Measurements from ENCODE around the gene PANK1. TPM values are rescaled to one million over a fixed set of nuclear protein-coding genes. Genes with fewer than 3 reads are reported as not detected.
A peak's percentile ranks its signal among the peaks of the same experiment; 100 is the strongest.

Gene PANK1
- total and polyA plus RNA-seq, 9 of the 15 experiments (the other 6 are each of a cell fraction or from before 2014, with no cell fraction given): 1.7 to 10.7 (median 6.5) TPM

DNA sequence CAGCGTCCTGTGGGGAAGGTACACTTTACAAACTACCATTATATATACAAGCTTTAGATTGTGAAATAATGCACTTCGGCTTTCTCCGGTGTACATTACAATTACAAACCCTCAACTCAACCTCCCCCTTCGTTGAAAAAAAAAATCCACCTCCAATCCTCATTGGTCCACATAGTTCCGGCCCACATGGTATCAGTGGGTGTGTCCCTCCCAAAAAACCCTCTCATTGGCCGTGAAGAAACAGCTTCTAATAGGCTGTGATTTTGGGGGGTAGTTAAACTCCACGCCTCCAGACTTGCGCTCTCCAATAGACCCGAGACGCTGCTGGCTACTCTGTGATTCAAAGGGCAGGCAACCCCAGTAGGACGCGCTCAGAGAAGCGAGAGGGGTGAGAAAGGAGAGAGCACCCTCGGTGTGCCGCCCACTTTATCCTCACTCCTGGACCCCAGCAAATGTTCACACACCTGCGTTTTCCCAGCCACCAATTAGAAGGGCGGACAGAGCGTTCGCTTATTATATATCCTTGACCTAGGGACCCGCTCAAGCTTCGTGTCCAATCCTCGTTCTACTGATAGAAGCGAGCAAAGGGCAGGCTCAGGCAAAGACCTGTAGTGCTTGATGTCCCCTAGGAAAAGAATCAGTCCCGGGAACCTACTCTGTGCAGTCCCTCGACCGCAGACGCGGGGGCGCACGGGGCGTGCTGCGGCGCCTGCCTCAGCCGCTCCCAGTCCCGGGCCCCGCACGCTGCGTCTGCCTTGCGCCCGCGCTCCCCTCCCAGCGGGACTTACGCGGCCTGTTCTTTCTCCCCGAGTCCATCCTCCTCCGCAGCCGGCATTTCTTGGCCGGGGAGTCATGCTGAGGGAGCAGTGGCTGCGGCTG is 991 bp downstream of the PANK1 start (continued):
- TF ChIP-seq MEF2D (tag; conservative IDR thresholded peaks at IDR 0.05; ENCODE audit: low read depth): no peak
- no peak for TF ChIP-seq GATAD2B (IDR thresholded peaks at IDR 0.05; ENCODE audit: borderline replicate concordance)
- TF ChIP-seq NFRKB (IDR thresholded peaks at IDR 0.05; ENCODE audit: low read depth): no peak
- TF ChIP-seq, protein P1, sequence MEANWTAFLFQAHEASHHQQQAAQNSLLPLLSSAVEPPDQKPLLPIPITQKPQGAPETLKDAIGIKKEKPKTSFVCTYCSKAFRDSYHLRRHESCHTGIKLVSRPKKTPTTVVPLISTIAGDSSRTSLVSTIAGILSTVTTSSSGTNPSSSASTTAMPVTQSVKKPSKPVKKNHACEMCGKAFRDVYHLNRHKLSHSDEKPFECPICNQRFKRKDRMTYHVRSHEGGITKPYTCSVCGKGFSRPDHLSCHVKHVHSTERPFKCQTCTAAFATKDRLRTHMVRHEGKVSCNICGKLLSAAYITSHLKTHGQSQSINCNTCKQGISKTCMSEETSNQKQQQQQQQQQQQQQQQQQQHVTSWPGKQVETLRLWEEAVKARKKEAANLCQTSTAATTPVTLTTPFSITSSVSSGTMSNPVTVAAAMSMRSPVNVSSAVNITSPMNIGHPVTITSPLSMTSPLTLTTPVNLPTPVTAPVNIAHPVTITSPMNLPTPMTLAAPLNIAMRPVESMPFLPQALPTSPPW (CRISPR knock-in tag; IDR thresholded peaks at IDR 0.05): peak; percentile 65
- no peak for TF ChIP-seq ZNF785 (CRISPR knock-in tag; IDR thresholded peaks at IDR 0.05)
- TF ChIP-seq PHF8 (IDR thresholded peaks at IDR 0.05; ENCODE audit: borderline replicate concordance, low read length): peak; percentile 42; the same call in 1 of the 2 replicates
- TF ChIP-seq ZNF354B (CRISPR knock-in tag; IDR thresholded peaks at IDR 0.05): no peak
- peak; percentile 84 for TF ChIP-seq TAF1 (IDR thresholded peaks at IDR 0.05; ENCODE audit: control insufficient read depth, extremely low read depth, insufficient read depth, low read length, severe bottlenecking)
- TF ChIP-seq DNMT1 (IDR thresholded peaks at IDR 0.05): no peak
- TF ChIP-seq RBM14 (IDR thresholded peaks at IDR 0.05; ENCODE audit: borderline replicate concordance, insufficient read depth, low read depth, low read length): no peak
- peak; percentile 52 for TF ChIP-seq NELFE (IDR thresholded peaks at IDR 0.05; ENCODE audit: insufficient read depth, insufficient read length)
- TF ChIP-seq ZNF239 (CRISPR knock-in tag; IDR thresholded peaks at IDR 0.05): no peak
- no peak for TF ChIP-seq KLF1 (tag; IDR thresholded peaks at IDR 0.05)
- TF ChIP-seq POLR2H (tag; IDR thresholded peaks at IDR 0.05; ENCODE audit: low read depth): peak; percentile 76
- peak; percentile 50 for TF ChIP-seq SP1 (CRISPR knock-in tag; IDR thresholded peaks at IDR 0.05)
- TF ChIP-seq ZNF707 (CRISPR knock-in tag; conservative IDR thresholded peaks at IDR 0.05): no peak
- TF ChIP-seq FOXK2 (conservative IDR thresholded peaks at IDR 0.05 in 1 of 2, IDR thresholded peaks at IDR 0.05 in 1 of 2; ENCODE audit: low read depth in 2 of 2): peak in 1 of 2 experiments; percentile 61; a peak in 3 of 4 replicates
- TF ChIP-seq, protein P2, sequence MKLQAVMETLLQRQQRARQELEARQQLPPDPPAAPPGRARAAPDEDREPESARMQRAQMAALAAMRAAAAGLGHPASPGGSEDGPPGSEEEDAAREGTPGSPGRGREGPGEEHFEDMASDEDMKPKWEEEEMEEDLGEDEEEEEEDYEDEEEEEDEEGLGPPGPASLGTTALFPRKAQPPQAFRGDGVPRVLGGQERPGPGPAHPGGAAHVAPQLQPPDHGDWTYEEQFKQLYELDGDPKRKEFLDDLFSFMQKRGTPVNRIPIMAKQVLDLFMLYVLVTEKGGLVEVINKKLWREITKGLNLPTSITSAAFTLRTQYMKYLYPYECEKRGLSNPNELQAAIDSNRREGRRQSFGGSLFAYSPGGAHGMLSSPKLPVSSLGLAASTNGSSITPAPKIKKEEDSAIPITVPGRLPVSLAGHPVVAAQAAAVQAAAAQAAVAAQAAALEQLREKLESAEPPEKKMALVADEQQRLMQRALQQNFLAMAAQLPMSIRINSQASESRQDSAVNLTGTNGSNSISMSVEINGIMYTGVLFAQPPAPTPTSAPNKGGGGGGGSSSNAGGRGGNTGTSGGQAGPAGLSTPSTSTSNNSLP (IDR thresholded peaks at IDR 0.05; ENCODE audit: borderline replicate concordance, low read depth, low read length): 0 out of 2 replicates have a peak, but pooled peaks have one; percentile 10
- TF ChIP-seq ZNF699 (CRISPR knock-in tag; IDR thresholded peaks at IDR 0.05; ENCODE audit: insufficient replicate concordance): no peak
- no peak for TF ChIP-seq ZBTB8A (IDR thresholded peaks at IDR 0.05; ENCODE audit: partially characterized antibody)
- no peak for TF ChIP-seq POLR2G (IDR thresholded peaks at IDR 0.05; ENCODE audit: low read depth, low read length)
- TF ChIP-seq ELF1 (tag; IDR thresholded peaks at IDR 0.05): no peak
- no peak for TF ChIP-seq RUNX1 (IDR thresholded peaks at IDR 0.05; ENCODE audit: low read depth)
- TF ChIP-seq ZBED1 (IDR thresholded peaks at IDR 0.05): no peak
- peak; percentile 68 for TF ChIP-seq CTBP1 (IDR thresholded peaks at IDR 0.05; ENCODE audit: borderline replicate concordance)
- no peak for TF ChIP-seq ZFP30 (CRISPR knock-in tag; IDR thresholded peaks at IDR 0.05; ENCODE audit: borderline replicate concordance)
